DMS53 (cell line): Measurements from ENCODE around the gene DNAH8.

Experiments
- DNase-seq: peaks from one replicate; lab custom pipeline; 2025; lab: John Stamatoyannopoulos, UW

Gene DNAH8

DNA sequence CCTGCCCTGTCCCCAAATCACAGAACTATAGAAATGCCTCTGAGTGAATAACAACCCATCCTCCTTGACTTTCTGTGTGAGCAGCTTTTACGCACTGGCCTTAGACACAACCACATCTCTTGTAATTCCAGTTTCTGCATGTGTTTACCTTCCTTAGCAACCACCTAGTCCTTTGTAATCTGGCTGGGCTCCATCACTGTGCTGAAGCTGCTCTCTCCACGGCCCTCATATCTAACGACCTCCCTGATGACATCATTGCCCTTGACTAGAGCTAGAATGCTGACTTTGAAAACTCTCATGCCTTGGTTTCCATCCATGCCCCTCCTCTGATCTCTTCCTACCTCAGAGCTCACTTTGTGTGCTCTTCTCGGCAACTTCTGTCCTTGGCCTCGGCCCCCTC is 303.0 kb downstream of the DNAH8 start:
- DNase-seq, result peak; percentile 59

DNA sequence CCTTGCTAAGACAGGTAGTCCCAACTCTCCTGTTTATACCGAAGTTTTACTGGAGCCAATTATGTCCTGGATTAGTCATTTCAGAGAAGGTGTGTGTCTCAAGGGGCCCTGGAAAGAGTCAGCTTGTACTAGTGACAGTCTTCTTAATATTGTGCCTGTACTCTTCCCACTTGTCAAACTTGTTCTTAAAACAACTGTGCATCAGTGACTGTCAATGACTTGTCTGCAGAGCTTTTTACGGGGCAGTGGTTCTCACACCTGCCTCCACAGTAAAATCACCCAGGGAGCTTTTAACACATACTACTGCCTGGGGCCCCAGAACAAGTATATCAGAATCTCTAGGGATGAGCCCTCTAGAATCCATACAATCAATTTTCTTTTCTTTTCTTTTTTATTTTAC is 305.0 kb downstream of the DNAH8 start:
- DNase-seq, result no peak

DNA sequence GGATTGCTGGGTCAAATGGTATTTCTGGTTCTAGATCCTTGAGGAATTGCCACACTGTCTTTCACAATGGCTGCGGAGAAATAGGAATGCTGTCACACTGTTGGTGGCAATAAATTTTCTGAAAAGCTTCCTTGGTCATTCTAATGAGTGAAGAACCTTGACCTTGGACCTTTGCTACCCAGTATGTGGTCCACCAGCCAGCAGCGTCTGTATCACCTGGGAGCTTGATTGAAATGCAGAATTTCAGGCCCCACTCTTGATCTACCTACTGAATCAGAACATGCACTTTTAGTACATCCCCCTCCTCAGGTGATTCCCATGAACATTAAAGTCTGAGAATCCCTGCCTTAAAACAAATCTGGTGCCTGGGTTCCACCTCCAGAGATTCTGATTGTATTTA is 305.9 kb downstream of the DNAH8 start:
- no peak for DNase-seq

DNA sequence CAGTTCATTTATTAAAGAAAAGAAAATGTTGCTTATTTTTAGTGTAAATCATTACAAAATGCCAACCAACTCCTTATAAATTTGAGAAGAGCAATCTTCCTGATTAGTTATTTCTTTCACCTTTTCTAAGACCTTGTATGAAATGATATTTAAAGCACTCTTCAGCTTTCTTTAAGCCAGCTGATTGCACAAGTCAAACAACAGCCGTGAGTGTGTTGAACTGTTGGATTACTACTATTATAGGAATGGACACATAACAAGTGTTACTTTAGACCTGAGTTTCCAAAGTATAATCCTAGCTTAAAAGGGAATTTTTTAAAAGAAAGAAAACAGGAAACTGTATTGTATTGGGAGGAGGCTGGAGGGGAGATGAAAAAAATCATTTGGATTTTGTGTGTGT is 306.7 kb downstream of the DNAH8 start:
- DNase-seq, result no peak

DNA sequence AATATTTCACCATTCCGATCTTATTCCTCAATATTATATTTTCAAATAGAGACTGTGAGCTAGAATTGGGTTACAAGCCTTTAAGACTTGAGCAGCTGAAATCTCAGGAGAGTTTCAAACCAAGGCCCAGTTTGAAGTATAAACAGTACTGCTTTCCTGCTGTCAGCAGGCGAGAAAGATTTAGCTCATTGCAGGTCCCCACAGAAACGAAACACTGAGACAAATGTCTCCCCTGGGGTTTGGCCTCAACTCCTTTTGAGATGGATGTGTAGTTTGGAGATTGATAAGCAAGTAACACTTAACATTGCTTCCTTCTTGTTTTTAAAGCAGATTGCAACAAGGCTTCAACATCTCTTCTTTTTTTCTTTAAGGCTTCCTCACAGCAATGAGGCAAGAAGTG is 311.1 kb downstream of the DNAH8 start:
- no peak for DNase-seq

DNA sequence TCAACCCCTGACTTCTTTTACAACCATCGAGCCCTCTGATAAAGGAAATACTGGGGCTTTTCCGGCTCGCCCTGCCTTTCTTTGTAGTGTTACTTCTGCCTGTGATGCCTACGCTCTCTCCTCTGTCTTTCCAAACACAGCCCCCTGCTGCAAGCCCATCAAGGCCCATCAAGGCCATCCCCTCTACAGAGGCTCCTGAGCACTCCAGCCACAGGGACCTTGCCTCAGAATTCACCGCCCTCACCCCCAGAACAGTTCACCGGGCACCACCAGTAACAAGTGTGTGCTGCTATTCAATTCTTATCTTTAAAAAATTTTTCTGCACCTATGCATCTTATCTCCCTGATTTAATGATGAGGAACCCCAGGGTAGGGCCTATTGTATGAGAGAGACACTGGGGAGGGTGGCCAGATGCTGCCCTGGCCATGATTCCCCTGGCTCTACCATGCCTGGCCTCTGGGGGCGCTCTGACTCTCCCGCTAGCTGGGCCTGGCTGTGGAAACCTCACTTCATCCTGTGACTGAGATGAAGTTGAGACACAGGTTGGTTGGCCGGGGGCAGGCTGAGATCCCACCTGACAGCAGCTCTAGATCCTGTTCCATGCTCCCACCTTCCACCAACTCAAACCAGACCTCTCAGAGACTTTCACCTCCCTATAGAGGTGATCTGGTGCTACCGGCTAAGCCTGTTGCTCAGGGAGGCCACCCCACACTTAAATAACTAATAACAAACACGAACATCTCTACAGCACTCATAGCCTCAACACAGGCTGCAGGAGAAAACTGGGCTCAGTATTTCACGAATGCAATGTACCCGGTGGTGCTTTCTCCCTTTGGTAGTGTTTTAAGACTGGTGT is 314.3 kb downstream of the DNAH8 start:
- DNase-seq, result peak; percentile 58

DNA sequence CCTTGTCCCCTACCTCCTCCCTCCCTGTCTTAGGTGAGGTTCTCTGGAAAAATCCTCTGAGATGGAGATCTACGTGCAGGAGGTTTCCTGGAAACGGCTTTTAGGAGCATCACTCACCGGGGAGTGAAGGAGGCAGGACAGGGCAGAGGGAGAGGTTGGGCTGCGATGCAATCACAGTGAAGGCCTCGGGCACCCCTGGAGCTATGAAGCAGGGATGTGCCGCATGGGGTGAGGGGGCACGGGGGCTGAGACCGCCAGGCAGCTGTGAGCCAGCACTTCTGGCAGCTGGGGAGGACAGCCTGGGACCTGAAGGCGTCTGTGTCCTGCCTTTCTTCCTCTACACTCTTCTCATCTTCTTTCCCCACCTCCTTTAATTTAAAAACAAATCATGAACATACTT is 320.6 kb downstream of the DNAH8 start:
- DNase-seq, result no peak

DNA sequence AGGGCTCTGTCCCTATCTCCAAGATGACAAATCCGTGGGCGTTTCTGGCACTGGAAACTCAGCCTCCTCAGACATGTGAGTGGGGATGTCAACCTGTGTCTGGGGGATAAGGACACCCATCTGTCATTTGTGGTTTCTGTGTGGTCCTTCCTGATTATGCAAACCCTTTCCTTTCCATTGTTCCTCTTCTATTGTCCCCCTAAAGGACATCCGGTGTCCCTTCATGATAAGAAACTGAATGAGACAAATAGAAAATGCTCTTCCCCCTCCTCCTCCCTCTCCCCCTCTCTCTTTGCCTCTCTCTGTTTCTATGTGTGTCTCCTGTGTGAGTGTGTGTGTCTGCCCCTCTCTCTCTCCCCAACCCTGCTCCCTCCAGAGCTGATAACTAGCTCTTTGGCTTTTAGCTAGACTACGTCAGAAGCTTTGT is 322.0 kb downstream of the DNAH8 start:
- DNase-seq, result no peak

DNA sequence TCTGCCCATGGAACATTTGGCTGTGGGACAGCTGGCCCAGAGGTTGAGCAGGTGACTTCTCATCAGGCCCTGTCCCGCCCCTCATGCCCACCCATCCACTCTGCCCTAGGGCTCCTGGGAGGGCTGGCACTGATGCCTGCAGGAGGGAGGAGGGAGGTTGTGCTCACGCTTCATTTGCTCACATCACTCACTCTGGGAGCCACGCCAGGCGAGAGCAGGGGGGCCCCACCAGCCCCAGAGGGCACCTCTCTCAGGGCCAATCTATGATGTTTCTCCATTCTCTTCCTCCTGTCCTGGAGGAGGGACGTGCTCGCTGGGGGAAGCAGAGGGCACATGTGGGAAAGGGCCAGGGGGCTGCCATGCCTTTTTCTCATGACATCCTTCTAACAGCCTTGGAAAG is 322.6 kb downstream of the DNAH8 start:
- no peak for DNase-seq

DNA sequence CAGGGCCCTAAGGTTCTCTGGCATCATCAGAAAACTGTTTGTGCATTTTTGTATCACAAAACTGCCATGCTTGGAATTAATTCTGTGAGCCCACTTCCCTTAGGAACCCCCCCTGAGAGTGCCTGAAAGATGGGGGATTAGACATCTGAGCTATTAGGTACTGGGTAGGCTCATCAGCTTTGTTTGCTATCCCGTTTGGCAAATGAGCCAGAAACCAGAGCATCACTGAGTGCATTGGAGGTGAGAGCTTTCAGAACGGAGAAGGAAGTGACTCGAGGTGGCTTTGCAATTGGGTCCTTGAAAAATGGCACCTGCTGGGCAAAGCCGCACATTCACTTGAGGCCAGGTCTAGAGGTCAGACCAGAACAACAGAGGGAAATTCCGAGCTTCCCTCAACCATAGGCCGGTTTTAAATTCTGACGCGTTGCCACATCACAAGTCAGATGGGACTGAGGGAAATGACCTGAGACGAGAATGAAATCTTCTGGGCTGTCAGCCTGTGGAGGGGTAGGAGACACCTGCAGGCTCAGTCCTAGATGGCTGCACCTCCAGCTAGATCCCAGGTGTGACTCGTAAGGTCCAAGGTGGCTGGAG is 325.1 kb downstream of the DNAH8 start:
- no peak for DNase-seq

DNA sequence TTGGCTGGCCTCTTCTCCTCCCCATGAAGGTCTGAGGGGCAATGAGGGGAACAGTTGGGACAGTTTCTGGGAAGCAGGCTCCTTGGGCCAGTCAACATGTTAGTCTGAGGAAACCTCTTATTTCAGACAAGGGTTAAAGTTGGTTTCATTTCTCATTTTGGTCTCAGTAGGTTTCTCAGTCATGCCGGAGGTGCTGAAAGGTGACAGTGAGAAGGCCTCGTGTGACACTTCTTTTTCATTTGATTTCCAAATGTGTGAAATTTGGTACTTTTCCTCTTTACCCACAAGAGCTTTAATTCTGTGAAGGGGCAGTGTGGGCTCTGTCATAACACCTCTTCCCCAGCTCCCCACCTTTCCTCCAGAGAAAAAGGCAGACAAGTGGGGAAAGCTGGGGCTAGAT is 326.0 kb downstream of the DNAH8 start:
- DNase-seq, result no peak

DNA sequence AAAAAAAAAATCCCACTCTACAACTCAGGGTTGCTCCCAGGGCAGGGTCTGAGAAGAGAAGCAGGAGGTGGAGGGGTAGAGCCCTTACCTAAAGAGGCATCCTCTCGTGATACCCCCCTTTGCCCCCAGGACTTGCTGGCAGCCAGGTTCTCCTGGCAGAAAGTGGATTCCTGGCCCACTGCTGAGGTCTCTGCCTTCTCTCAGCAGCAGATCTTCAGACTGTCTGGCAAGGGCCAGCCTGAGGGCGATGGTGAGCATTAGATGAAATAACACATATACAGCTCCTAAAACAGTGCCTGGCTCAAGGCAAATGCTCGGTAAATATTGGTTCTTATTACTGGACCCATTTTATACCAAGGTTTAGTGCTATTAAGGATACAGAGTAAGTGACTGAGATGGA is 328.7 kb downstream of the DNAH8 start:
- no peak for DNase-seq

DNA sequence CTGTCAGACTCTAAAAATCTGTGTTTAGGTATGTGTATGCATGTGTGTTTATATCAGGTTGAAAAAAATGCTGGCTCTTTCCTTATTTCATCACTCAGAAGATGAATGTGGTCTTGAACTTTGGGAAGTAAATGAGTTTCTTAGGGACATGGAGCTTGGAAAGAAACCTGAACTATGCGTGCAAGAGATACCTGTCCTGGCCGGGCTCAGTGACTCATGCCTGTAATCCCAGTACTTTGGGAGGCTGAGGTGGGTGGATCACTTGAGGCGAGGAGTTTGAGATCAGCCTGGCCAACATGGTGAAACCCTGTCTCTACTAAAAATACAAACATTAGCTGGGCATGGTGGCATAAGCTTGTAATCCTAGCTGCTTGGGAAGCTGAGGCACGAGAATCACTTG is 329.1 kb downstream of the DNAH8 start:
- DNase-seq, result no peak

DNA sequence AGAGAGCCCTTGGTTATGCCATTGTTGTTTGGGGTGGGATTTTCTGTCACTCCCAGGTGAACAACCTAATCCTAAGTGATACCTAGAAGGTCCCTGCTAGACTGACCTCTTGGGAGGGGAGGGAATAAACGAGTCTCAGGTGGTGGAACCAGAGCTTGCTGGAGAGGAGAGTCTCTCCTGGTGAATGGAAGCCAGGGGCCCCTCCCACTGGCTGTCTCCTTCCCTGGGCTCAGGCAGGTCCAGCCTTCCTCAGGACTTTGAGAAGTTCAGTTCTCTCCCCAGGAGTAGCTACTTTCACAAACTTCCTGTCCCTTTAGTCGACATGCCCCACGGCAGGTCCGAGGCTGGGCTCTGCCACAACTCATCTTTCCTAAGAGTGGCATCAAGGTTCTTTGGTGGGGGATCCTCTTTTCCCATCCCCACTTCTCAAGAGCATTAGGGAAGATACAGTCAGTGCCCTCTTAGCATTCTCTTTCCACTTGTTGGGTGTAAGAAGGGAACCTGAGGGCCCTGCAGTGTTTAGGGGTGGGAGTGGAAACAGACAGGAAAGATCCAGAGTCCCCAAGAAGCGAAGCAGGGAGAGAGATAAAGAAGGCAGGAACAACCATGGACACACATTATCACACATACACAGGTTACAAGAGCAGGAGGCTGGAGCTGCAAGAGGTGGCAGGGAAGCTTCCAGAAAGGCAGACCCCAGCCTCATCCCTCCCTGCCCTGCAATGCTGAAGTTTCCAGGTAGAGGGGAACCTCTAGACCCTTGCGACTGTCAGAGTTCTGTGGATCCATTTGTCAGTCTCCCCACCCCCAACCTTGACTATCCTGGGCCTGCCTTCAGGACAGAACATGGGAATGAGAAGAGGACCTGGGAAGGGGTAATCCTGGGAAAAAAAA is 332.6 kb downstream of the DNAH8 start:
- DNase-seq, result no peak

DNA sequence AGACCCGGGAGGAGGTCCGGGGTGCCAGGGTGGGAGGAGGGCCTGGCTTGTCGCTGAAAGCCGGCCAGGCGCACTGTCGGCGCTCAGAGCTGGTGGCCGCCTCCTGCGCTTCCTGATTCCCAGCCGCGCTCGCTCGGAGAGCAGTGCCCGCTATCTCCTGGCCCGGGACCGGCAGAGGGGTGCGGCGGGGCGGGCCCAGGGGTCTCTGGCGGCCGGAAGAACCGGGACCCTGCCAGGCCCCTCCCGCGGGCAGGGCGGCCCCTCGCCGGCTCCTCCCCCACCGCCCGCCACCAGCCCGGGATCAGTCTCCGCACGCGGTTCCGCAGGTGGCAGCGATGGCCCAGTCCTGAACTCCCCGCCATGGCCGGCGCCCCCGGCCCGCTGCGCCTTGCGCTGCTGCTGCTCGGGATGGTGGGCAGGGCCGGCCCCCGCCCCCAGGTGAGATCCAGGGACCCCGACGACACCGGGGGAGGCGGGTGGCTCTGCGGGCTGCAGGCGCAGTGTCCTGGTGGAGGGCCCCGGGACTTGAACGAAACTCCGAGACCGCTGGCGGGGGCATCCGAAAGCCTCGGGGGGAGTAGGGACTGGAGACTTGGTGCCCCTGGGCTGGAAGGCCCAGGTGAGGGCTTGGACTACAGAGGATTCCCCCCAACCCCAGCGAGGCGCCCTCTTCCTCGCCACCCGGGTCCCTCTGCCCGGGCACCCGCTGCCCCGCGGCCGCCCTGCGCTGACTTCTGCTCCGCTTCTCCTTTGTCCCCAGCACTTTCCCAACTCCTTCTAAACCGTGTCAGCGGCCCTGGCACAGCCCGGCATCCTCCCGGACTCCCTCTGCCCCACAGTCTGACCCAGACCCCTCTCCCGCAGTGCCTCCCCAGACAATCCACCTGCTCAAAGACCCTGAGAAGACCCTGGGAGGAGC is 333.6 kb downstream of the DNAH8 start, which contains the start of gene GLP1R:
Gene GLP1R, plus strand, starts transcription at position 301 of the 919 bp plus-strand sequence. Its CDS starts 60 bp downstream, at position 361.
- DNase-seq, result peak; percentile 65

DNA sequence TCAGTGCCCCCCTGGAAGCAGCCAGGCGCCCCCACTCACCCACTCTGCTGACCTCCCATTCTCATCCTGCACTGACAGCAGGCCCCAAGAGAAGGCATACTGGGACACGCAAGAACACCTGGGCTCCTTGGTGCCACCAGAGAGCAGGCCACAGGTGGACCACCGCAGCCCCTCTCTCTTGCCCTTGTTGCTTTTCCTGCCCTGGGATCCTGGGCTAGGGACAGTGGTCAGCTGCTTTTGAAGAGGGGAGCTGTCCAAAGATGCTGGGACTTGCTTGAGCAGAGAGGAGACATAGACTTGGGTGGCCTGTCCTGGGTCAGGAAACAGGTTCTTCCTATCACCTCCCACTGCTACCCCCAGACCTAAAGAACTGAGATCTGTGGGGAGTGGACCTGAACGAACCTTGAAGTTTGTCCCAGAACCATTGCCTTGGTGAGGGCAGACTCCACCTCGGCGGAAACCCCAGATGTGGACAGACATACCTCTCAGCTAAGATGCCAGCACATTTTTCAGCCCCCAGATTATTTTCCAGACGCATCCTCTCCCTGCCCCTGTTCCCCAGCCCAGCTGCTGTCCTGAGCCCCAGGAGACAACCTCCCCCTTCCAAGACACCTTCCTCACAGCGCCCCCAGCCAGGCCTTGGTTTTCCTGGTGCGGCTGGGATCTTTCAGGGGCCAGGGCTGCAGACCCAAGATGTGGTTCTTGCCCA is 334.6 kb downstream of the DNAH8 start:
- no peak for DNase-seq

DNA sequence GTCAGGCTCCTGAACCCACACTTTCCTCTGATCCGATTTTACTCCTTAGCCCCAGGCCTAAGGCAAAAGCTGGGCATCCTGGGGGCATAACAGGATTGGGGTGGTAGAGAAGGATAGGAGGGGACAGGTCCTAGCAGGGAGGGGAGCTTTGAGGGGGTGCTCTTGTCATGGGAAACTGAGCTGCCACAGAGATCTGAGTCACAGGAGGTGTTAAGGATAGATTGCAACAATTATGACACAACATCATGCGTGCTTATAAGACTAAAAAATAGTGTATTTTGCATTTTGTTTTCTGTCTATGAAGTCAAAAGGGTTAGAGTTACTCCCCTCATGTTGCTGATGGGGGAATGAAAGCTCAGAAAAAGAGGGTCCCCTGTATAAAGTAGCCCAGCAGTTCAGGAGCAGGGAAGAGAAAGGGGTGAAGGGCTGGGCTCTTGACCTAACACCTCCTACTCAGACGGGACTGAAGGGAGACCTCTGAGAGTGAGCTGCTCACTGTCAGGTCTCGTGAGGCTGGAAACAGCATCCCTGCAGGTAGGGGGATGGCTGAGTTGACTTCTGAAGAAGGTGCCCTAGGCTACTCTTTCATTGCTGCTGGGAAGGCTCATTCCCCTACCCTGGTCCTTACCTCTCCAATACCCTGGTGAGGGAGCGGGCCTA is 335.5 kb downstream of the DNAH8 start:
- DNase-seq, result no peak

DNA sequence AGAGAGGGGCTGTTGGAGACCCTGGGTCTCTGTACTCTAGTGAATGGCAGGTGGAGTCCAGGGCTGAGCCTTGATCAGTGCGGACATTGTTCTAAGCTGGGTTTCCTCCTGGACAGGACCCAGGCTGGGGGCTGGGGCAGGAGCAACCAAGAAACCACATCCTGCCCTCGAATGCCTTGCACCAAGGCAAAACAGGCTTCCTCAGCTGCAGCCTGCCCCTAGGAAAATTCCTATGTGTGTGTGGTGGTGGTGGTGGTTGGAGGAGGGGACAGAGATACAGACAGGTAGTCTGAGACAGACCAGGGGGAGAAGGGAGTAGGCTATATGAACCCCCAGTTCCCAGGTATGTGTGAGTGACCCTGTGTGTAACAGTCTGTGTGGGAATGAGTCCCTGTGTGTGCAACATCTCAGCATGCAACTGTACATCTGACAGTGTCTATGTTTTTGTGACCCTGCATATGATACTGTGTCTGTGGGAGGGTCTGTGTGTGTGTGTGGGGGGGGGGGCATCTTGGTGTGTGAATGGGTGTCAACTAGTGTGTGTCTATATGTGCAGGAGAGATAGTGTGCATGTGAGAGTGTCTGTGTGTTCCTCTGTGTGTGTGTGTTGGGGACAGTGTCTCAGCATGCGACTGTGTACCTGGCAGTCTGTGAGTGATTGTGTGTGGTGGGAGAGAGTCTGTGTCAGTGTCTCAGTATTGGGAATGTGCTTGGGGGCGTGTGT is 336.4 kb downstream of the DNAH8 start:
- DNase-seq, result no peak

DNA sequence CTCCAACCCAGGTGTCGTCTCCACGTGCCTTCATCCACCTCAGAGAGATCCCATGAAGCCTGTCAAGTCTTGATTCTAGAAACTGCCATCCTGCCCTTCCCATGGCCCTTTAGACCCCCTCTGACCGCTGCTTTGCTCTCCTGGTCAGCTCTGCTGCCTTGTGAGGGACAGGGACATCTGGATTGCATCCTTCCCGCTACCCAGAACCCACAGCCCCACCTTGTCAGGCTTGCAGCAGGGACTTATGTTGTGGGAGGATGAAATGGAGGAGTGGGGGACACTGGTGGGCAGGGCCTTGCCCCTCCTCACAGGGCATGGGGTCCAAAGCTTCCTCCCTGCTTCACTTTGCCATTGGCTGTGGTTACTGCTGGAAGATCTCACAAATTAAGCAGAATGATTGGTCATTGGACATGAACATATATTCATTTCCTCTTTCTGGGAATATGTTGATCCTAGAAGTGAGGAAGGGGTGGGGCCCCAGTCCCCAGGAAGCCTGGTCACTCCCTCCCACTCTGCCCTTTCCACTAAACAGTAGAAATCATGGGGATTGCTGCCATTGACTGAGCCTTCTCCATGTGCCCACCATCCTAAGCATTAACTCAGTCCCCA is 338.0 kb downstream of the DNAH8 start:
- DNase-seq, result no peak
